Activated T-helper 1 cell treated with anti-CD3 and anti-CD28 coated beads, Interleukin-12 subunit alpha, Interleukin-12 subunit beta, Interleukin-2, Interleukin-4 antibody, amounts not matched to agents 30 ng/mL and 10 ng/mL and 1 ng/mL, durations not matched to agents 14 hours and 24 hours and 36 hours (primary cell): ENCODE results near the gene RNPEP. TPM values are rescaled to one million over a fixed set of nuclear protein-coding genes. Genes with fewer than 3 reads are reported as not detected.

ENCODE experiments used
- DNase-seq: peaks from one replicate; pipeline ENCODE4 v3.0.0; 2021; ENCODE audit warnings: low spot score
- H3K27ac Mint-ChIP-seq: one replicate; pipeline ENCODE4 v1.8.0; 2021; ENCODE audit warnings: mild to moderate bottlenecking, mixed read lengths
- H3K27me3 Mint-ChIP-seq: one replicate; pipeline ENCODE4 v1.8.0; 2022; ENCODE audit warnings: mild to moderate bottlenecking, moderate library complexity, mixed read lengths; ENCODE audit not compliant: insufficient read depth
- H3K36me3 Mint-ChIP-seq: one replicate; pipeline ENCODE4 v1.8.0; 2021; ENCODE audit warnings: low read depth, mixed read lengths
- H3K4me1 Mint-ChIP-seq: one replicate; pipeline ENCODE4 v1.8.0; 2021; ENCODE audit warnings: low read depth, mixed read lengths
- H3K4me3 Mint-ChIP-seq: one replicate; pipeline ENCODE4 v1.8.0; 2021; ENCODE audit warnings: mild to moderate bottlenecking, moderate library complexity, mixed read lengths
- H3K9me3 Mint-ChIP-seq: one replicate; pipeline ENCODE4 v1.8.0; 2021; ENCODE audit warnings: mixed read lengths
- intact Hi-C: fragments of 100-400 bp; cut with micrococcal nuclease; formaldehyde crosslinking; loops from one replicate; pipeline ENCODE4 v1.15.1; 2024
- total RNA-seq: library from RNA; stranded (reverse); gene quantifications from 2 replicates; pipeline ENCODE4 v1.2.3, GENCODE V29; 2022

RNPEP gene
- total RNA-seq, 1 donor from 2014 or later = 34.2 TPM

- no peak overlapping the region for H3K27ac Mint-ChIP-seq
- no peak for DNase-seq
- H3K36me3 Mint-ChIP-seq = peaks cover 12% of the 10 kb centered on the region
- no peak overlapping the region for H3K4me3 Mint-ChIP-seq
- intact Hi-C loops = no loop called here
- H3K4me1 Mint-ChIP-seq = no peaks in the 10 kb centered on the region
- H3K9me3 Mint-ChIP-seq = no peaks in the 10 kb centered on the region
- H3K27me3 Mint-ChIP-seq = no peaks in the 10 kb centered on the region
These were observed 24.9 kb downstream of the RNPEP start for GRCh38 chr1:202007304-202007703.

- intact Hi-C loops = no loop called here
- Mint-ChIP-seq H3K4me3 (no peak overlapping the region), H3K27me3 (no peaks in the 10 kb centered on the region), H3K36me3 (peaks cover 12% of the 10 kb centered on the region), H3K27ac (no peak overlapping the region), H3K9me3 (no peaks in the 10 kb centered on the region), H3K4me1 (no peaks in the 10 kb centered on the region)
- no peak for DNase-seq
These were observed 25.5 kb downstream of the RNPEP start for GRCh38 chr1:202007805-202008489.

- Mint-ChIP-seq H3K4me1 (no peaks in the 10 kb centered on the region), H3K27ac (no peak overlapping the region), H3K9me3 (no peaks in the 10 kb centered on the region), H3K36me3 (peaks cover under 1% of the 10 kb centered on the region), H3K4me3 (no peak overlapping the region), H3K27me3 (no peaks in the 10 kb centered on the region)
- intact Hi-C loops = loop anchor here (1.0 kb wide), 2 partner anchors 110 to 126 kb away; no protein-coding TSS in a partner anchor
- peak; percentile 42 for DNase-seq
These were observed 27.1 kb downstream of the RNPEP start for GRCh38 chr1:202009326-202010179.

- Mint-ChIP-seq H3K27ac (no peak within 1 kb of the TSS), H3K36me3 (no peaks in the 10 kb centered on the region), H3K4me3 (no peak within 1 kb of the TSS), H3K4me1 (no peaks in the 10 kb centered on the region), H3K9me3 (no peaks in the 10 kb centered on the region), H3K27me3 (no peaks in the 10 kb centered on the region)
- intact Hi-C loops = no loop called here
- DNase-seq = no peak
These were observed 27.9 kb downstream of the RNPEP start, which contains the start of gene ELF3 for GRCh38 chr1:202010180-202011015. ELF3 (plus strand) TSS chr1:202010587; CDS start chr1:202011137, 550 bp downstream.

- H3K4me1 Mint-ChIP-seq = no peaks in the 10 kb centered on the region
- intact Hi-C loops = no loop called here
- H3K36me3 Mint-ChIP-seq = no peaks in the 10 kb centered on the region
- no peak for DNase-seq
- H3K9me3 Mint-ChIP-seq = no peaks in the 10 kb centered on the region
- H3K27me3 Mint-ChIP-seq = no peaks in the 10 kb centered on the region
- no peak overlapping the region for H3K27ac Mint-ChIP-seq
- H3K4me3 Mint-ChIP-seq = no peak overlapping the region
These were observed 29.5 kb downstream of the RNPEP start for GRCh38 chr1:202011994-202012393.

- Mint-ChIP-seq H3K9me3 (no peaks in the 10 kb centered on the region), H3K36me3 (no peaks in the 10 kb centered on the region), H3K4me3 (no peak overlapping the region), H3K4me1 (no peaks in the 10 kb centered on the region), H3K27ac (no peak overlapping the region), H3K27me3 (no peaks in the 10 kb centered on the region)
- intact Hi-C loops = no loop called here
- no peak for DNase-seq
These were observed 30.4 kb downstream of the RNPEP start for GRCh38 chr1:202012544-202013478.

- intact Hi-C loops = no loop called here
- H3K4me3 Mint-ChIP-seq = no peak overlapping the region
- no peaks in the 10 kb centered on the region for H3K4me1 Mint-ChIP-seq
- no peaks in the 10 kb centered on the region for H3K36me3 Mint-ChIP-seq
- H3K27me3 Mint-ChIP-seq = no peaks in the 10 kb centered on the region
- no peaks in the 10 kb centered on the region for H3K9me3 Mint-ChIP-seq
- no peak for DNase-seq
- H3K27ac Mint-ChIP-seq = no peak overlapping the region
These were observed 31.2 kb downstream of the RNPEP start for GRCh38 chr1:202013603-202014002.

GRCh38 chr1:202014060-202014459 lies 31.6 kb downstream of the RNPEP start:
- intact Hi-C loops = no loop called here
- no peaks in the 10 kb centered on the region for H3K36me3 Mint-ChIP-seq
- H3K9me3 Mint-ChIP-seq = no peaks in the 10 kb centered on the region
- H3K4me1 Mint-ChIP-seq = no peaks in the 10 kb centered on the region
- H3K4me3 Mint-ChIP-seq = no peak overlapping the region
- H3K27me3 Mint-ChIP-seq = no peaks in the 10 kb centered on the region
- H3K27ac Mint-ChIP-seq = no peak overlapping the region
- DNase-seq = no peak

- Mint-ChIP-seq H3K36me3 (no peaks in the 10 kb centered on the region), H3K27me3 (no peaks in the 10 kb centered on the region), H3K9me3 (no peaks in the 10 kb centered on the region), H3K27ac (no peak overlapping the region), H3K4me1 (no peaks in the 10 kb centered on the region), H3K4me3 (no peak overlapping the region)
- intact Hi-C loops = no loop called here
- DNase-seq = no peak
These were observed 32.6 kb downstream of the RNPEP start for GRCh38 chr1:202014915-202015661.

GRCh38 chr1:202015662-202015937 lies 33.2 kb downstream of the RNPEP start:
- H3K27me3 Mint-ChIP-seq = no peaks in the 10 kb centered on the region
- no peak overlapping the region for H3K27ac Mint-ChIP-seq
- no peaks in the 10 kb centered on the region for H3K4me1 Mint-ChIP-seq
- H3K4me3 Mint-ChIP-seq = no peak overlapping the region
- no peaks in the 10 kb centered on the region for H3K9me3 Mint-ChIP-seq
- no peak for DNase-seq
- intact Hi-C loops = no loop called here
- no peaks in the 10 kb centered on the region for H3K36me3 Mint-ChIP-seq

GRCh38 chr1:202016022-202016810 lies 33.8 kb downstream of the RNPEP start:
- no peaks in the 10 kb centered on the region for H3K27me3 Mint-ChIP-seq
- no peak overlapping the region for H3K4me3 Mint-ChIP-seq
- no peak overlapping the region for H3K27ac Mint-ChIP-seq
- no peaks in the 10 kb centered on the region for H3K36me3 Mint-ChIP-seq
- H3K4me1 Mint-ChIP-seq = no peaks in the 10 kb centered on the region
- intact Hi-C loops = no loop called here
- DNase-seq = no peak
- no peaks in the 10 kb centered on the region for H3K9me3 Mint-ChIP-seq
